ENCODE measurements around the gene SAE1. TPM values are rescaled to one million over a fixed set of nuclear protein-coding genes. Genes with fewer than 3 reads are reported as not detected.

SAE1 gene
- total RNA-seq, 2 donors from 2014 or later = 43.7 to 48.7 TPM

DNA sequence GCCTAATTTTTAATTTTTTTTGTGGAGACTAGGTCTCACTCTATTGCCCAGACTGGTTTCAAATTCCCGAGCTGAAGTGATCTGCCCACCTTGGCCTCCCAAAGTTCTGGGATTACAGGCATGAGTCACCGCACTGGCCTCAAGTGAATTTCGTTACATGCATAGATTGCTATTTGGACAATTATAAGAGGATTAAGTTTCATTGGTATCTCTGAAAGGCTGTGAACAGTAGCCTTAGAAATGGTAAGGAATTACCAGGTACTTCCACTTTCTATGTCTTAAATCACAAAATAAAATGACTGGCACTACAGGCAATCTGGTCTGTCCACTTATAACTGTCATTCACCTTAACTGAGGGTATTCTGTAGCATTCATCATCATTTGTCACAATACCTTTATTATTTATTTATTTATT is 122.8 kb downstream of the SAE1 start:
- H3K36me3 ChIP-seq = peaks cover 2% of the 10 kb centered on the region
- H3K27ac ChIP-seq = no peak overlapping the region
- peaks cover 0 to 16% of the 10 kb centered on the region in 2 donors for H3K4me1 ChIP-seq
- H3K27me3 ChIP-seq = no peaks in the 10 kb centered on the region
- no peak for DNase-seq (ENCODE audit: low spot score)
- TF ChIP-seq, protein P1, sequence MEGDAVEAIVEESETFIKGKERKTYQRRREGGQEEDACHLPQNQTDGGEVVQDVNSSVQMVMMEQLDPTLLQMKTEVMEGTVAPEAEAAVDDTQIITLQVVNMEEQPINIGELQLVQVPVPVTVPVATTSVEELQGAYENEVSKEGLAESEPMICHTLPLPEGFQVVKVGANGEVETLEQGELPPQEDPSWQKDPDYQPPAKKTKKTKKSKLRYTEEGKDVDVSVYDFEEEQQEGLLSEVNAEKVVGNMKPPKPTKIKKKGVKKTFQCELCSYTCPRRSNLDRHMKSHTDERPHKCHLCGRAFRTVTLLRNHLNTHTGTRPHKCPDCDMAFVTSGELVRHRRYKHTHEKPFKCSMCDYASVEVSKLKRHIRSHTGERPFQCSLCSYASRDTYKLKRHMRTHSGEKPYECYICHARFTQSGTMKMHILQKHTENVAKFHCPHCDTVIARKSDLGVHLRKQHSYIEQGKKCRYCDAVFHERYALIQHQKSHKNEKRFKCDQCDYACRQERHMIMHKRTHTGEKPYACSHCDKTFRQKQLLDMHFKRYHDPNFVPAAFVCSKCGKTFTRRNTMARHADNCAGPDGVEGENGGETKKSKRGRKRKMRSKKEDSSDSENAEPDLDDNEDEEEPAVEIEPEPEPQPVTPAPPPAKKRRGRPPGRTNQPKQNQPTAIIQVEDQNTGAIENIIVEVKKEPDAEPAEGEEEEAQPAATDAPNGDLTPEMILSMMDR (IDR thresholded peaks at IDR 0.05) = no peak
- no peaks in the 10 kb centered on the region for H3K9me3 ChIP-seq
- no peak overlapping the region for H3K4me3 ChIP-seq

DNA sequence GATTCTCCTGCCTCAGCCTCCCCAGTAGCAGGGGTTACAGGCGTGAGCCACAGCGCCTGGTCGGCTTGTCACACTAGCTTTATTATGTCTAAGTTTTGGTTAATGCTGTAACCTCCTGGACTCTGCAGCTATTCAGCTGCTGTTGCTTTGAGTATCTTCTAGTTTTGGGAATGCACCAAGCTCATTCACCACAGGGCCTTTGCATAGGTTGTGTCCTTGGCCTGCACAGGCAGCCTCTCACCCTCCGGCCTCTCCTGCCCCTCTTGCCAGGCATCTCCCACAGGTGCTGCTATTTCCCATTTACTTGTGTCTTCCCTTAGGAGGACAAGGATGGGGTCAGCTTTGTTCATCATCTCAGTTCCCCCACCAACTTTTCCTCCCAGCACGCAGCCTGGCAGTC is 123.3 kb downstream of the SAE1 start:
- H3K4me3 ChIP-seq = no peak overlapping the region

DNA sequence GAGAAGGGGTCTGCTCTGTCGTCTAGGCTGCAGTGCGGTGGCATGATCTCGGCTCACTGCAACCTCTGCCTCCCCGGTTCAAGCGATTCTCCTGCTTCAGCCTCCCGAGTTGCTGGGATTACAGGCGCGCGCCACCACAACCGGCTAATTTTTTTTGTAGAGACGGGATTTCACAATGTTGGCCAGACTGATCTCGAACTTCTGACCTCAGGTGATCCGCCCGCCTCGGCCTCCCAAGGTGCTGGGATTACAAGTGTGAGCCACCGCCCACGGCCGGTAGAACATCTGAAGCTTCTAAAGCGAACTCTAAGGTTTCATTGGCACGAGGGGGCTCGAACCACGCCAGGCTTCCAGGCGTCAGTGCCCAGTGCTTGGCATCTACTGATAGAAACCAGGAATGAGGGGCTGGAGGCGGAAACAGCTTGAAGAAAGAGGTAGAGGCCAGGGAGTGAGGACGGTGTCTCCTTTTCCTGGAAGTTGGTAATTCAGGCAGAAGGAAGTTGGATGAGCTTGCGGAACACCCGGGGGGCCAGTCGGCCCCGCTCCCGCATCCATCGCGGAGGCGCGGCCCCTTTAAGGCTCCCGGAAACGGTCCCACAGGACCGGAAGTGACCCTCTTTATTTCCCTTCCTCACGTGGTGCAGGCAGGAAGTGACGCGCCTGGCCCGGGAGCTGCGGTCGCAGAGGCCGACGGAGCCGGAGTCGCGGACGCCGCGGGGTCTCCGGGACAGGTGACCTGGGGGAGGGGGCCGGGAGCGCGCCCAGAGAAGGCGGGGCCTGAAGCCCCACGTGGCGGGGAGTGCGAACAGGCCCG is 125.5 kb downstream of the SAE1 start, which contains the start of gene CCDC9:
CCDC9 (plus strand) TSS at position 647 of the 814 bp plus-strand sequence. CDS start 1,876 bp downstream, outside the sequence.
- TF ChIP-seq, protein P1 (IDR thresholded peaks at IDR 0.05) = no peak
- Histone ChIP-seq H3K4me3 (peak within 1 kb of the TSS; percentile 64 to 67), H3K4me1 (peaks cover 0 to 26% of the 10 kb centered on the region in 2 donors), H3K9me3 (no peaks in the 10 kb centered on the region), H3K27me3 (no peaks in the 10 kb centered on the region), H3K27ac (peak within 1 kb of the TSS; percentile 91 to 94), H3K36me3 (peaks cover 28% of the 10 kb centered on the region)
- peak; percentile 97 for DNase-seq (ENCODE audit: low spot score)

More for the DNA sequence above, 123.3 kb downstream of the SAE1 start:
- no peak for DNase-seq (ENCODE audit: low spot score)
- no peak overlapping the region for H3K27ac ChIP-seq
- TF ChIP-seq, protein P1 (IDR thresholded peaks at IDR 0.05) = no peak
- no peaks in the 10 kb centered on the region for H3K27me3 ChIP-seq
- peaks cover 0 to 21% of the 10 kb centered on the region in 2 donors for H3K4me1 ChIP-seq
- H3K9me3 ChIP-seq = no peaks in the 10 kb centered on the region
- peaks cover 7% of the 10 kb centered on the region for H3K36me3 ChIP-seq

DNA sequence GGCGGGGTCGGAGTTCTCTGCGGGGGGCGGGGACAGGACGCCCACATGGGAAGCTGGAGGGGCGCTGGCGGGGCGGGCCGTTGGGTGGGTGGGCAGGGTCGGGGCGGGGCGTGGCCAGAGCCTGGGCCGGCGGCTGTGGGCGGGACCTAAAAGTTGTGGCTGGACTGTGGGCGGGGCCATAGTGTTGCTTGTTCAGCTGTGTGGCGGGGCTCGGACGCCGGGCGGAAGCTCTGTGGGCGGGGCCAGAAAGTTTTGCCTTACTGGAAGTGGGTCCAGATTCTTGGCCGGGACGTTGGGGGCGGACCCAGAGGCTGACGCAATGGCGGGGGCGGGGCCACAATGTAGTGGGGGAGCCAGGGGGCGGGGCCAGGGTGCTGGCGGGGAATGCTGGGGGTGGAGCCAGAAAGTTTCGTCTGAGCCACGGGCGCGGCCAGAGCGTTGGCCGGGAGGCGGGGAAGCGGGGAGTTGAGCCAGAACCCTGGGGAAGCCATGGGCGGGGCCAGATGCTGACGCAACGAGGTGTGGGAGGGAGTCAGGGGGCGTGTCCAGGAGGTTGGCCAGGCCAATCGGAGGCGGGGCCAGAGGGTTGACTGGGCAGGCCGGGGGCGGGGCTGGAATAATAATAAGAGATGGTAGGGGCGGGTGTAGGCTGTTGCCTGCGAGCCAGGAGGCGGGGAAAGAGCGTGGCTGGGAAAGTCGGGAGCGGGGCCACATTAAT is 126.2 kb downstream of the SAE1 start:
- Histone ChIP-seq H3K27me3 (no peaks in the 10 kb centered on the region), H3K4me3 (peak overlapping the region; percentile 64 to 67), H3K9me3 (no peaks in the 10 kb centered on the region), H3K36me3 (peaks cover 35% of the 10 kb centered on the region), H3K4me1 (peaks cover 0 to 26% of the 10 kb centered on the region in 2 donors), H3K27ac (peak overlapping the region; percentile 91 to 94)
- DNase-seq (ENCODE audit: low spot score) = peak; percentile 100
- TF ChIP-seq, protein P1 (IDR thresholded peaks at IDR 0.05) = no peak

DNA sequence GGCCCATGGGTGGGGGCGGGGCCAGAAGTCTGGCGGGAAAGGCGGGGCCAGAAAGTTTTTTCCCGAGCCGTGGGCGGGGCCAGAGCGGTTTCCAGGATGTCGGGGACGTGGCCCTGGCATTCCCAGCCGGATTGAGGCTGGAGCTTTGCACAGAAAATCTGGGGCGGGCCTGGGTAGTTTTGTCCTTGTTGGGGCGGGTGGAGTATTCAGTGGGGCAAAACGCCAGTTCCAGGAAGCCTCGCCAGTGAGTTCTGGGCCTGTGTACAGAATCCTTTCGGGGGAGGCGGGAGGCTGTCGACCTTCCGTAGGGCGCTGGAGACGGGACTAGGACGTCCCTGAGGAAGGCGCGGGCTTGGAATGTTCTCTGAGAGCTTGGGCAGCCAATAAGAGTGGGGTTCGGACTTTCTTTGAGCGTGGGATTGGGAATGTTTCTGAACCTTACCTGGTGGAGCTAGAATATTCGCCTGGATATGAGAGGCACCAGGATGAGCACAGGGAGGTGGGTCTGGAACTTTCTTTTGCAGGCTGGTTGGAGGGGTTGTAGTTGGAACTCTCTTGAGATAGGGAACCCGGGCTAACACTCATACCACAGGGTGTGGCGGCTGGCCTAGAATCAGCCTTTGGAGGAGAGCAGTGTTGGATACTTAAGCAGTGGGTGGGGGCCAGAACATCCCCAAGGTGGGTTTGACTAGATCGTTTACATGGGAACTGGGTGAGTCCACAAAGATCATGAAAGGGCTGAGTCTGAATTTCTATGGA is 127.0 kb downstream of the SAE1 start:
- DNase-seq (ENCODE audit: low spot score) = no peak
- H3K9me3 ChIP-seq = no peaks in the 10 kb centered on the region
- H3K27ac ChIP-seq = peak overlapping the region; percentile 91 to 94
- H3K27me3 ChIP-seq = no peaks in the 10 kb centered on the region
- peak overlapping the region; percentile 33 to 64 for H3K4me3 ChIP-seq
- H3K36me3 ChIP-seq = peaks cover 42% of the 10 kb centered on the region
- H3K4me1 ChIP-seq = peaks cover 0 to 26% of the 10 kb centered on the region in 2 donors
- TF ChIP-seq, protein P1 (IDR thresholded peaks at IDR 0.05) = no peak

Data from right atrium auricular region (tissue), 2 donors.